ENCODE data around the gene SLC8B1.

Gene SLC8B1

DNA sequence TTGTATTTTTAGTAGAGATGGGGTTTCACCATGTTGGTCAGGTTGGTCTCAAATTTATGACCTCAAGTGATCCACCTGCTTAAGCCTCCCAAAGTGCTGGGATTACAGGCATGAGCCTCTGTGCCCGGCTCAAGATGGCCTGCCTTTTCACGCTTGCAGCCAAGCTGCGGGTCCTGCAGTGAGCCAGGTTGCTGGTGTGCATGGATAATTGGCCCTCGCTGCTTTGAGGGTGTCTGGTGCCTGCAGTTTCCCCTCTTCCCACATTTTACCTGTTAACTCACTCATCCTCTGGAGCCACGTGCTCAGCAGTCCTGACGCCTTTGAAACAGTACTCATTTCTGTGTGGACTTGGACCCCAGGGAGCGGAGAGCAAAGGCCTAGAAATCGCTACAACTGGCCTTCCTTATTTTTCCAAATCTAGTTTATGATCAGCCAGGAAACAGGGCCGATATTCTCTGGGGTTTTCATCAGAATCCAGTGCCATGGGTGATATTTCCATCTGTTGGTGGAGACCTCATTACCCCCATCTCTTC, 71.4 kb downstream of the SLC8B1 start:
- no peak overlapping the region for H3K4me3 ChIP-seq (ENCODE audit: control insufficient read depth, low read depth, low read length)
- no peak for DNase-seq (ENCODE audit: low read depth)
- TF ChIP-seq, protein P1, sequence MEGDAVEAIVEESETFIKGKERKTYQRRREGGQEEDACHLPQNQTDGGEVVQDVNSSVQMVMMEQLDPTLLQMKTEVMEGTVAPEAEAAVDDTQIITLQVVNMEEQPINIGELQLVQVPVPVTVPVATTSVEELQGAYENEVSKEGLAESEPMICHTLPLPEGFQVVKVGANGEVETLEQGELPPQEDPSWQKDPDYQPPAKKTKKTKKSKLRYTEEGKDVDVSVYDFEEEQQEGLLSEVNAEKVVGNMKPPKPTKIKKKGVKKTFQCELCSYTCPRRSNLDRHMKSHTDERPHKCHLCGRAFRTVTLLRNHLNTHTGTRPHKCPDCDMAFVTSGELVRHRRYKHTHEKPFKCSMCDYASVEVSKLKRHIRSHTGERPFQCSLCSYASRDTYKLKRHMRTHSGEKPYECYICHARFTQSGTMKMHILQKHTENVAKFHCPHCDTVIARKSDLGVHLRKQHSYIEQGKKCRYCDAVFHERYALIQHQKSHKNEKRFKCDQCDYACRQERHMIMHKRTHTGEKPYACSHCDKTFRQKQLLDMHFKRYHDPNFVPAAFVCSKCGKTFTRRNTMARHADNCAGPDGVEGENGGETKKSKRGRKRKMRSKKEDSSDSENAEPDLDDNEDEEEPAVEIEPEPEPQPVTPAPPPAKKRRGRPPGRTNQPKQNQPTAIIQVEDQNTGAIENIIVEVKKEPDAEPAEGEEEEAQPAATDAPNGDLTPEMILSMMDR (conservative IDR thresholded peaks at IDR 0.05; ENCODE audit: control insufficient read depth, insufficient read depth, low read depth, low read length): no peak

DNA sequence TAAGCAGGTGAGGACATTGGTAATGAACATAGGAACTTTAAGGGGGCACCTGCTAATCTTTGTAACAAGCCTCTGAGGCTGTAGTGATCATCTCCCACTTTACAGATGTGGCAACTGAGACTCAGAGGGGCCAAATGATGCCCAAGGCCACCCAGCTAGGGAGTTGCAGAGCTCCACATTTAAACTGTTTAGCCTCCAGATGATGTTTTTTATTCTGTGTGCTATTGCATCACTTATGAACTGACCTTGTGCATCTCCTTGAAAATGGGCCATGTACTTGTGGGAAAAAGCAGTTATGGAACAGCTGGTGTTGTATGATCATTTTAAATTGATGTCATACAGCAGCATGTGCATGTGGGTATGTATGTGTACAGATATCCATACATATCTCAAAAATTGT, 72.2 kb downstream of the SLC8B1 start:
- H3K4me3 ChIP-seq (ENCODE audit: control insufficient read depth, low read depth, low read length): no peak overlapping the region
- peak; percentile 40 for DNase-seq (ENCODE audit: low read depth)
- TF ChIP-seq, protein P1 (conservative IDR thresholded peaks at IDR 0.05; ENCODE audit: control insufficient read depth, insufficient read depth, low read depth, low read length): no peak

- no peak overlapping the region for H3K4me3 ChIP-seq (ENCODE audit: control insufficient read depth, low read depth, low read length)
- TF ChIP-seq, protein P1 (conservative IDR thresholded peaks at IDR 0.05; ENCODE audit: control insufficient read depth, insufficient read depth, low read depth, low read length): no peak
- DNase-seq (ENCODE audit: low read depth): no peak
Measured at GRCh38 chr12:113261847-113262470, 73.0 kb downstream of the SLC8B1 start.

GRCh38 chr12:113260636-113261300, 74.1 kb downstream of the SLC8B1 start:
- TF ChIP-seq, protein P1 (conservative IDR thresholded peaks at IDR 0.05; ENCODE audit: control insufficient read depth, insufficient read depth, low read depth, low read length): no peak

DNA sequence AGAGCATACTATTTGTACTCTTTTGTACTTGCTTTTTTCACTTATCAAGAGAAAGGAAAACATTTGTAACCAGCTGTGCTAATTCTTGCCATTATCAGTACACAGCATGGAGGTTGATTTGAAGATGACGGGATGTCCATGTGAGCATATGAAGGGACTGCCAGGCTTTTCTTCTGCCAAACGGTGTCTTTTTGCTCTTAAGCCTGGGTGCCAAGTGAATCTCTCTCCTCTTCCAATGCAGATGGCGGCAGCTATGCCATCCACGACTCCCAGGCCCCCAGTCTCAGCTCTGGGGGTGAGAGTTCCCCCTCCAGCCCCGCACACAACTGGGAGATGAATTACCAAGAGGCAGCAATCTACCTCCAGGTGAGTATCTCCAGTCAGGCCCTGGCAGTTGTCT, 74.8 kb downstream of the SLC8B1 start:
- no peak for DNase-seq (ENCODE audit: low read depth)
- TF ChIP-seq, protein P1 (conservative IDR thresholded peaks at IDR 0.05; ENCODE audit: control insufficient read depth, insufficient read depth, low read depth, low read length): no peak
- H3K4me3 ChIP-seq (ENCODE audit: control insufficient read depth, low read depth, low read length): no peak overlapping the region

More at GRCh38 chr12:113260636-113261300, 74.1 kb downstream of the SLC8B1 start:
- DNase-seq (ENCODE audit: low read depth): no peak
- H3K4me3 ChIP-seq (ENCODE audit: control insufficient read depth, low read depth, low read length): no peak overlapping the region

DNA sequence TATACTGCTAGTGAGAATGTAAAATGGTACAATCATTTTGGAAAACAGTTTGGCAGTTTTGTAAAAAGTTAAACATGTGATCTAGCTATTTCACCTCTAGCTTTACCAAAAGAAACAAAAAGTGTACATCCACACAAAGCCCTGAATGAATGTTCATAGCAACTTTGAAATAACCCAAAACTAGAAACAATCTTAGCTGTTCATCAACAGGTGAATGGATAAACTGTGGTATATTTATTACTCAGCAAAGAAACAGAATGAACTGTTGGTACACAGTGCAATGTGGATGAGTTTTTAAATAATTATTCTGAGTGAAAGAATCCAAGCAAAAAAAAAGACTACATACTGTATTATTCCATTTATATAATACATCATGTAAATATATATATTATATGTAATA, 77.3 kb downstream of the SLC8B1 start:
- TF ChIP-seq, protein P1 (conservative IDR thresholded peaks at IDR 0.05; ENCODE audit: control insufficient read depth, insufficient read depth, low read depth, low read length): no peak
- DNase-seq (ENCODE audit: low read depth): no peak
- no peak overlapping the region for H3K4me3 ChIP-seq (ENCODE audit: control insufficient read depth, low read depth, low read length)
